Nephron progenitor cell (in vitro differentiated cells): ENCODE results near the gene CHSY1.
A peak's percentile ranks its signal among the peaks of the same experiment; 100 is the strongest.

ENCODE experiments used
- DNase-seq: peaks from one replicate; pipeline ENCODE4 v3.0.0; 2021
- H3K27ac Mint-ChIP-seq: 2 replicates; pipeline ENCODE4 v1.8.0; 2021; ENCODE audit warnings: mild to moderate bottlenecking, moderate library complexity, mixed read lengths
- H3K27me3 Mint-ChIP-seq: 2 replicates; pipeline ENCODE4 v1.8.0; 2021; ENCODE audit warnings: mild to moderate bottlenecking, low read depth, mixed read lengths; ENCODE audit not compliant: poor library complexity
- H3K36me3 Mint-ChIP-seq: 2 replicates; pipeline ENCODE4 v1.8.0; 2021; ENCODE audit warnings: low read depth, mixed read lengths
- H3K4me1 Mint-ChIP-seq: 2 replicates; pipeline ENCODE4 v1.8.0; 2021; ENCODE audit warnings: mixed read lengths
- H3K4me3 Mint-ChIP-seq: 2 replicates; pipeline ENCODE4 v1.8.0; 2021; ENCODE audit warnings: mild to moderate bottlenecking, moderate library complexity, mixed read lengths
- H3K9me3 Mint-ChIP-seq: 2 replicates; pipeline ENCODE4 v1.8.0; 2021; ENCODE audit warnings: mild to moderate bottlenecking, moderate library complexity, mixed read lengths
- CTCF ChIP-seq: fragments of 200-600 bp; sonication (generic); IDR thresholded peaks from 2 replicates; pipeline ENCODE4 v1.5.0; 2021; ENCODE audit warnings: antibody characterized with exemption

Gene CHSY1

GRCh38 chr15:101137312-101137940 is 114.4 kb downstream of the CHSY1 start:
- Mint-ChIP-seq H3K27me3 (peaks cover 3% of the 10 kb centered on the region), H3K9me3 (peaks cover 4% of the 10 kb centered on the region), H3K4me1 (peaks cover 50% of the 10 kb centered on the region), H3K4me3 (no peak overlapping the region), H3K36me3 (no peaks in the 10 kb centered on the region), H3K27ac (peak overlapping the region; percentile 78)
- no peak for TF ChIP-seq CTCF
- no peak for DNase-seq

- Mint-ChIP-seq H3K4me3 (no peak overlapping the region), H3K4me1 (peaks cover 50% of the 10 kb centered on the region), H3K27ac (no peak overlapping the region), H3K27me3 (peaks cover 3% of the 10 kb centered on the region), H3K36me3 (no peaks in the 10 kb centered on the region), H3K9me3 (peaks cover 4% of the 10 kb centered on the region)
- TF ChIP-seq CTCF = no peak
- DNase-seq = no peak
These were observed 115.2 kb downstream of the CHSY1 start for GRCh38 chr15:101136381-101137268.

- no peaks in the 10 kb centered on the region for H3K36me3 Mint-ChIP-seq
- peaks cover 3% of the 10 kb centered on the region for H3K27me3 Mint-ChIP-seq
- H3K9me3 Mint-ChIP-seq = peaks cover 4% of the 10 kb centered on the region
- TF ChIP-seq CTCF = no peak
- no peak for DNase-seq
- H3K4me1 Mint-ChIP-seq = peaks cover 50% of the 10 kb centered on the region
- H3K4me3 Mint-ChIP-seq = no peak overlapping the region
- peak overlapping the region; percentile 75 for H3K27ac Mint-ChIP-seq
These were observed 116.2 kb downstream of the CHSY1 start for GRCh38 chr15:101135532-101136166.

- Mint-ChIP-seq H3K27me3 (peaks cover 3% of the 10 kb centered on the region), H3K36me3 (no peaks in the 10 kb centered on the region), H3K27ac (no peak overlapping the region), H3K4me1 (peaks cover 44% of the 10 kb centered on the region), H3K4me3 (no peak overlapping the region), H3K9me3 (peaks cover 9% of the 10 kb centered on the region)
- no peak for TF ChIP-seq CTCF
- no peak for DNase-seq
These were observed 117.1 kb downstream of the CHSY1 start for GRCh38 chr15:101134780-101135179.

- TF ChIP-seq CTCF = no peak
- Mint-ChIP-seq H3K27me3 (peaks cover under 1% of the 10 kb centered on the region), H3K36me3 (no peaks in the 10 kb centered on the region), H3K9me3 (peaks cover 9% of the 10 kb centered on the region), H3K4me1 (peaks cover 34% of the 10 kb centered on the region), H3K27ac (no peak overlapping the region), H3K4me3 (no peak overlapping the region)
- no peak for DNase-seq
These were observed 118.0 kb downstream of the CHSY1 start for GRCh38 chr15:101133751-101134261.
